GM18909 (cell line): ENCODE measurements around the gene PLD1.

Experiments
- ATAC-seq: cut with Tn5 transposase; IDR thresholded peaks from one replicate; pipeline ENCODE4 v1.9.1; 2021; ENCODE audit warnings: mild to moderate bottlenecking; ENCODE audit not compliant: unreplicated experiment, poor library complexity

Gene PLD1

DNA sequence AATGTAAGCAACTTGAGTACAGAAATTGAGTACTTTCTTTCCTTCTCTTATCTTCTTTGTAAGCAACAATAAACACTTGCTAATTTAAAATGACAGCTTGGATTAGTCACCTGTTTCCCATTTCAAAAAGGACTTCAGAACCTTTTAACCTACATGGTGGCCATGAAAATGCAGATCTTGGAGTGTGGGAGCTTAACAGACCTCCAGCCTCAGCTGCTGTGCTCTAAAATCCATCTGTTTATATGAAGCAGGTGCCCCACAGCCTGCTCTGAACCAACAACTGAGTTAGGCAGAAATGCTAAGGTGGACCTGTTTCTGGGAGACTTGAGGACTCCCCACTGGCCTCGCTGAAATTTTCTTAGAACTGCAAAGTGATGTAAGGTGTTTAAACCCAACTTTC, 259.0 kb downstream of the PLD1 start:
- no peak for ATAC-seq
